Daoy (cell line): Measurements from ENCODE around the gene SAMD8. TPM values are rescaled to one million over a fixed set of nuclear protein-coding genes. Genes with fewer than 3 reads are reported as not detected.
"Not testable (repeated sequence)": the region's sequence is repeated elsewhere in the genome, so short reads cannot be mapped to it uniquely, and the experiment has no call there.

Experiments
- DNase-seq: peaks from one replicate; pipeline ENCODE4 v3.0.0-alpha.2; 2015; ENCODE audit warnings: low read depth
- total RNA-seq: library from RNA; depleted of rRNA; stranded (reverse); fragments of >200 nt; shearing (Covaris generic); gene quantifications from 2 replicates; pipeline ENCODE4 v1.2.3, GENCODE V29; 2014

The SAMD8 gene
- total RNA-seq, 1 experiment from 2014 or later = 8.7 TPM

- DNase-seq = peak; percentile 60
These were observed 80.5 kb downstream of the SAMD8 start for GRCh38 chr10:75191821-75192568.

GRCh38 chr10:75194625-75195024, 83.2 kb downstream of the SAMD8 start:
- DNase-seq = not testable (repeated sequence)

GRCh38 chr10:75195035-75195763, 83.7 kb downstream of the SAMD8 start:
- no peak for DNase-seq

- no peak for DNase-seq
These were observed 85.6 kb downstream of the SAMD8 start for GRCh38 chr10:75197066-75197465.

GRCh38 chr10:75197906-75198305, 86.5 kb downstream of the SAMD8 start:
- no peak for DNase-seq

GRCh38 chr10:75199949-75200348, 88.5 kb downstream of the SAMD8 start:
- not testable (repeated sequence) for DNase-seq

GRCh38 chr10:75201793-75202307, 90.4 kb downstream of the SAMD8 start:
- DNase-seq = no peak

- peak; percentile 56 for DNase-seq
These were observed 91.0 kb downstream of the SAMD8 start for GRCh38 chr10:75202321-75203045.

GRCh38 chr10:75203046-75203620, 91.7 kb downstream of the SAMD8 start:
- not testable (repeated sequence) for DNase-seq

GRCh38 chr10:75203724-75204123, 92.3 kb downstream of the SAMD8 start:
- DNase-seq = no peak

GRCh38 chr10:75205908-75206307, 94.5 kb downstream of the SAMD8 start:
- no peak for DNase-seq

GRCh38 chr10:75206638-75207037, 95.2 kb downstream of the SAMD8 start:
- not testable (repeated sequence) for DNase-seq

- no peak for DNase-seq
These were observed 95.8 kb downstream of the SAMD8 start for GRCh38 chr10:75207079-75207856.

GRCh38 chr10:75207857-75208144, 96.3 kb downstream of the SAMD8 start:
- no peak for DNase-seq

GRCh38 chr10:75208181-75208580, 96.7 kb downstream of the SAMD8 start:
- DNase-seq = no peak

- no peak for DNase-seq
These were observed 97.8 kb downstream of the SAMD8 start for GRCh38 chr10:75209086-75209920.

GRCh38 chr10:75209921-75210281, 98.4 kb downstream of the SAMD8 start:
- DNase-seq = peak; percentile 48

- peak; percentile 90 for DNase-seq
These were observed 99.0 kb downstream of the SAMD8 start, which contains the start of gene VDAC2 for GRCh38 chr10:75210282-75211006. Gene VDAC2 (plus strand): TSS chr10:75210796. CDS start chr10:75211159, 363 bp downstream.

- peak; percentile 50 for DNase-seq
These were observed 99.7 kb downstream of the SAMD8 start for GRCh38 chr10:75211007-75211691.
